Hepatocyte (in vitro differentiated cells): ENCODE measurements around the gene SLC27A4. TPM values are rescaled to one million over a fixed set of nuclear protein-coding genes. Genes with fewer than 3 reads are reported as not detected.

ENCODE experiments used
- DNase-seq: peaks from one replicate; pipeline ENCODE4 v3.0.0-alpha.2; 2016; ENCODE audit warnings: low spot score
- H2AFZ ChIP-seq: fragments of 200-600 bp; sonication (generic); 2 replicates; pipeline ENCODE4 v1.6.0; 2016; ENCODE audit warnings: antibody characterized with exemption, mild to moderate bottlenecking
- H3K27ac ChIP-seq: fragments of 200-600 bp; sonication (generic); 2 replicates; pipeline ENCODE4 v1.5.1; 2016; ENCODE audit warnings: mild to moderate bottlenecking
- H3K27me3 ChIP-seq: fragments of 200-600 bp; sonication (generic); 2 replicates; pipeline ENCODE4 v1.6.1; 2016
- H3K36me3 ChIP-seq: fragments of 200-600 bp; sonication (generic); replicated peaks from 2 replicates; pipeline ENCODE4 v1.5.1; 2016; ENCODE audit warnings: low read depth; ENCODE audit not compliant: insufficient read depth
- H3K4me1 ChIP-seq: fragments of 200-600 bp; sonication (generic); 2 replicates; pipeline ENCODE4 v1.5.1; 2016; ENCODE audit warnings: mild to moderate bottlenecking, moderate library complexity; ENCODE audit not compliant: insufficient read depth
- H3K4me2 ChIP-seq: fragments of 200-600 bp; sonication (generic); 2 replicates; pipeline ENCODE4 v1.6.0; 2016
- H3K4me3 ChIP-seq: fragments of 200-600 bp; sonication (generic); 2 replicates; pipeline ENCODE4 v1.5.1; 2016; ENCODE audit warnings: mild to moderate bottlenecking
- H3K79me2 ChIP-seq: fragments of 200-600 bp; sonication (generic); 2 replicates; pipeline ENCODE4 v1.6.0; 2017; ENCODE audit warnings: mild to moderate bottlenecking
- H3K9me2 ChIP-seq: fragments of 200-600 bp; sonication (generic); replicated peaks from 2 replicates; pipeline ENCODE4 v1.6.0; 2017; ENCODE audit warnings: mild to moderate bottlenecking; ENCODE audit not compliant: insufficient read depth
- H3K9me3 ChIP-seq: fragments of 200-600 bp; sonication (generic); 2 replicates; pipeline ENCODE4 v1.5.1; 2016; ENCODE audit warnings: low read depth, mild to moderate bottlenecking
- H4K20me1 ChIP-seq: fragments of 200-600 bp; sonication (generic); 2 replicates; pipeline ENCODE4 v1.6.0; 2016; ENCODE audit warnings: mild to moderate bottlenecking; ENCODE audit not compliant: insufficient read depth, poor library complexity, severe bottlenecking
- CTCF ChIP-seq: fragments of 200-600 bp; sonication (generic); IDR thresholded peaks from 2 replicates; pipeline ENCODE4 v1.5.1; 2016; ENCODE audit warnings: antibody characterized with exemption, mild to moderate bottlenecking; ENCODE audit not compliant: poor library complexity
- EZH2 ChIP-seq: fragments of 200-600 bp; sonication (generic); IDR thresholded peaks from 2 replicates; pipeline ENCODE4 v1.6.1; 2016; ENCODE audit warnings: antibody characterized with exemption, mild to moderate bottlenecking, borderline replicate concordance
- EZH2phosphoT487 ChIP-seq: fragments of 200-600 bp; sonication (generic); IDR thresholded peaks from one replicate; pipeline ENCODE4 v1.6.1; 2018; ENCODE audit warnings: antibody characterized with exemption, mild to moderate bottlenecking, low read depth, moderate library complexity; ENCODE audit not compliant: unreplicated experiment, severe bottlenecking
- WGBS: methylation state at CpG from one replicate; pipeline ENCODE4 v1.1.6; 2016; ENCODE audit warnings: low lambda C conversion rate; ENCODE audit errors: missing lambda C conversion rate; 5-methylcytosine and 5-hydroxymethylcytosine counted together
- polyA plus RNA-seq: library from polyadenylated mRNA; unstranded; fragments of >200 nt; fragmentation: Nextera tagmentation; extraction: Ambion mirVana; gene quantifications from 2 replicates; pipeline ENCODE4 v1.2.1, GENCODE V29; 2016
- total RNA-seq: library from RNA; depleted of rRNA; stranded (reverse); fragments of >200 nt; gene quantifications from 2 replicates; pipeline ENCODE4 v1.2.3, GENCODE V29; 2014

SLC27A4 gene
- total and polyA plus RNA-seq, 2 experiments from 2014 or later: 21.9 to 23.4 TPM

GRCh38 chr9:128349772-128350171 lies 9.4 kb downstream of the SLC27A4 start:
- WGBS: 95% methylated on average over 6 of the region's 6 CpGs
- Histone ChIP-seq H3K9me3 (no peaks in the 10 kb centered on the region), H3K27me3 (no peaks in the 10 kb centered on the region), H3K27ac (no peak overlapping the region), H3K36me3 (no peaks in the 10 kb centered on the region), H3K4me2 (no peak overlapping the region), H3K4me1 (no peaks in the 10 kb centered on the region), H3K9me2 (no peaks in the 10 kb centered on the region), H2AFZ (no peak overlapping the region), H3K4me3 (no peak overlapping the region), H3K79me2 (no peaks in the 10 kb centered on the region), H4K20me1 (no peaks in the 10 kb centered on the region)
- DNase-seq: no peak
- no peak for TF ChIP-seq EZH2phosphoT487
- no peak for TF ChIP-seq CTCF
- no peak for TF ChIP-seq EZH2

- Histone ChIP-seq H3K9me2 (no peaks in the 10 kb centered on the region), H4K20me1 (no peaks in the 10 kb centered on the region), H3K36me3 (no peaks in the 10 kb centered on the region), H3K27ac (no peak overlapping the region), H3K27me3 (no peaks in the 10 kb centered on the region), H3K4me1 (no peaks in the 10 kb centered on the region), H3K4me3 (no peak overlapping the region), H3K4me2 (no peak overlapping the region), H3K9me3 (no peaks in the 10 kb centered on the region), H3K79me2 (no peaks in the 10 kb centered on the region), H2AFZ (no peak overlapping the region)
- WGBS: 98% methylated on average over 15 of the region's 19 CpGs
- TF ChIP-seq EZH2phosphoT487: no peak
- TF ChIP-seq CTCF: no peak
- TF ChIP-seq EZH2: no peak
- no peak for DNase-seq
Observed at GRCh38 chr9:128355451-128355850, 15.1 kb downstream of the SLC27A4 start.

- WGBS: 74% methylated on average over 8 of the region's 8 CpGs
- Histone ChIP-seq H3K79me2 (no peaks in the 10 kb centered on the region), H3K4me3 (no peak overlapping the region), H2AFZ (no peak overlapping the region), H3K9me2 (no peaks in the 10 kb centered on the region), H3K36me3 (no peaks in the 10 kb centered on the region), H3K9me3 (no peaks in the 10 kb centered on the region), H3K4me2 (no peak overlapping the region), H4K20me1 (no peaks in the 10 kb centered on the region), H3K4me1 (peaks cover 11% of the 10 kb centered on the region), H3K27ac (no peak overlapping the region), H3K27me3 (no peaks in the 10 kb centered on the region)
- no peak for DNase-seq
- TF ChIP-seq CTCF: no peak
- no peak for TF ChIP-seq EZH2phosphoT487
- TF ChIP-seq EZH2: no peak
Observed at GRCh38 chr9:128358090-128358489, 17.8 kb downstream of the SLC27A4 start.

DNA sequence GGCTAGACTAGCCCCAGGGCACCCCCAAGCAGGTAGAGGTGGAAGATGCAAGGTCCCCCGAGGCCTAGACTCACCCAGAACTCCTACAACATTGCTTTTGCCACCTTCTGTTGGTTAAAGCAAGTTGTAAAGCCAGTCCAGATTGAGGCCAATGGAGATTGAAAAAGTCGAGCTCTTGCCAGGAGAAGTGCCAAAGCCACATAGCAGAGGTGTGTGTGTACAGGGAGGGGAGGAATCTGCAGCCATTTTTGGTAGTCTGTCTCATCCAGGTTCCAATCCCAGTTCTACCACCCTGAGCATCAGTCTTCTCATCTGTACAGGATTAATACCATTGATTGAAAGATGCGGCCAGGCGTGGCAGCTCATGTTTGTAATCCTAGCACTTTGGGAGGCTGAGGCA lies 18.5 kb downstream of the SLC27A4 start:
- Histone ChIP-seq H3K79me2 (no peaks in the 10 kb centered on the region), H3K4me2 (no peak overlapping the region), H4K20me1 (no peaks in the 10 kb centered on the region), H3K9me3 (no peaks in the 10 kb centered on the region), H2AFZ (no peak overlapping the region), H3K9me2 (no peaks in the 10 kb centered on the region), H3K36me3 (no peaks in the 10 kb centered on the region), H3K27ac (no peak overlapping the region), H3K27me3 (no peaks in the 10 kb centered on the region), H3K4me1 (peaks cover 11% of the 10 kb centered on the region), H3K4me3 (no peak overlapping the region)
- WGBS: 95% methylated on average over 4 of the region's 4 CpGs
- TF ChIP-seq EZH2 (no peak), EZH2phosphoT487 (no peak), CTCF (no peak)
- DNase-seq: no peak
